SU-DHL-6 (cell line): ENCODE results near the gene MAML2.

Experiments used
- H2AFZ ChIP-seq: fragments of 200-600 bp; sonication (generic); 2 replicates; pipeline ENCODE4 v1.6.1; 2014; ENCODE audit warnings: low read depth, mild to moderate bottlenecking, moderate library complexity, mixed read lengths, antibody characterized with exemption, low read length; ENCODE audit not compliant: severe bottlenecking
- H3F3A ChIP-seq: fragments of 200-600 bp; shearing (Covaris generic); 2 replicates; pipeline ENCODE4 v1.6.0; 2016; ENCODE audit warnings: antibody characterized with exemption, mild to moderate bottlenecking; ENCODE audit not compliant: insufficient read depth
- H3K27ac ChIP-seq: fragments of 200-600 bp; sonication (generic); 2 replicates; pipeline ENCODE4 v1.5.1; 2016; ENCODE audit warnings: low read depth, mild to moderate bottlenecking, low read length, moderate library complexity, mixed read lengths
- H3K27me3 ChIP-seq: fragments of 200-600 bp; sonication (generic), shearing (Covaris generic); 2 replicates; pipeline ENCODE4 v1.6.0; 2014; ENCODE audit warnings: mild to moderate bottlenecking, low read length
- H3K36me3 ChIP-seq: fragments of 200-600 bp; sonication (generic); 2 replicates; pipeline ENCODE4 v1.6.1; 2014; ENCODE audit warnings: mild to moderate bottlenecking, low read length, mixed read lengths
- H3K4me2 ChIP-seq: fragments of 300-600, 200-600 bp; shearing (Covaris generic), sonication (generic); 2 replicates; pipeline ENCODE4 v1.6.0; 2014; ENCODE audit warnings: low read length, low read depth, mild to moderate bottlenecking; ENCODE audit not compliant: poor library complexity, severe bottlenecking
- H3K4me3 ChIP-seq: fragments of 200-600 bp; sonication (generic); 2 replicates; pipeline ENCODE4 v1.5.1; 2014; ENCODE audit warnings: antibody characterized with exemption, low read length, mild to moderate bottlenecking, mixed read lengths; ENCODE audit not compliant: insufficient read depth, poor library complexity, severe bottlenecking
- H3K79me2 ChIP-seq: fragments of 200-600 bp; sonication (generic); 2 replicates; pipeline ENCODE4 v1.6.1; 2014; ENCODE audit warnings: mild to moderate bottlenecking, low read length, moderate library complexity; ENCODE audit not compliant: insufficient read depth
- H3K9ac ChIP-seq: fragments of 200-600 bp; sonication (generic); 2 replicates; pipeline ENCODE4 v1.7.0; 2014; ENCODE audit warnings: mild to moderate bottlenecking, low read length
- H3K9me2 ChIP-seq: fragments of 200-600 bp; sonication (generic); replicated peaks from 2 replicates; pipeline ENCODE4 v1.6.1; 2014; ENCODE audit warnings: low read length; ENCODE audit not compliant: insufficient read depth
- H3K9me3 ChIP-seq: fragments of 200-600 bp; sonication (generic); 2 replicates; pipeline ENCODE4 v1.6.1; 2014; ENCODE audit warnings: low read length, mixed read lengths; ENCODE audit not compliant: insufficient read depth
- H4K20me1 ChIP-seq: fragments of 200-600 bp; sonication (generic); 2 replicates; pipeline ENCODE4 v1.6.1; 2014; ENCODE audit warnings: low read depth, mild to moderate bottlenecking, antibody characterized with exemption, low read length, moderate library complexity, mixed read lengths
- CTCF ChIP-seq: fragments of 200-600 bp; sonication (generic); IDR thresholded peaks from one replicate; pipeline ENCODE4 v1.5.1; 2017; ENCODE audit warnings: antibody characterized with exemption, mild to moderate bottlenecking, low read length, moderate library complexity; ENCODE audit not compliant: insufficient read depth, poor library complexity, severe bottlenecking
- EZH2phosphoT487 ChIP-seq: fragments of 200-600 bp; sonication (generic), shearing (Covaris generic); conservative IDR thresholded peaks from 2 replicates; pipeline ENCODE4 v1.6.1; 2018; ENCODE audit warnings: mild to moderate bottlenecking, antibody characterized with exemption, low read length, moderate library complexity, mixed read lengths

Gene MAML2

GRCh38 chr11:96180341-96180740 lies 162.7 kb downstream of the MAML2 start:
- Histone ChIP-seq H3K27me3 (no peaks in the 10 kb centered on the region), H3K79me2 (no peaks in the 10 kb centered on the region), H3K27ac (no peak overlapping the region), H3K4me2 (no peak overlapping the region), H4K20me1 (no peaks in the 10 kb centered on the region), H3K9me2 (no peaks in the 10 kb centered on the region), H3K36me3 (no peaks in the 10 kb centered on the region), H3K9me3 (no peaks in the 10 kb centered on the region), H3F3A (0 out of 2 replicates have a peak, but pooled peaks cover 3% of the 10 kb centered on the region), H3K4me3 (no peak overlapping the region), H3K9ac (no peak overlapping the region), H2AFZ (no peak overlapping the region)
- TF ChIP-seq EZH2phosphoT487: no peak

GRCh38 chr11:96179905-96180304 lies 163.1 kb downstream of the MAML2 start:
- H3K9me2 ChIP-seq: no peaks in the 10 kb centered on the region
- no peaks in the 10 kb centered on the region for H3K36me3 ChIP-seq
- H4K20me1 ChIP-seq: no peaks in the 10 kb centered on the region
- H3K79me2 ChIP-seq: no peaks in the 10 kb centered on the region
- H3K27ac ChIP-seq: no peak overlapping the region
- H3K4me2 ChIP-seq: no peak overlapping the region
- H3K9me3 ChIP-seq: no peaks in the 10 kb centered on the region
- H3K4me3 ChIP-seq: no peak overlapping the region
- no peak overlapping the region for H2AFZ ChIP-seq
- no peak overlapping the region for H3K9ac ChIP-seq
- no peaks in the 10 kb centered on the region for H3K27me3 ChIP-seq
- TF ChIP-seq CTCF (no peak), EZH2phosphoT487 (no peak)
- no peaks in the 10 kb centered on the region for H3F3A ChIP-seq

GRCh38 chr11:96178887-96179279 lies 164.1 kb downstream of the MAML2 start:
- H3K9me3 ChIP-seq: no peaks in the 10 kb centered on the region
- no peaks in the 10 kb centered on the region for H3K36me3 ChIP-seq
- H2AFZ ChIP-seq: no peak overlapping the region
- no peak overlapping the region for H3K9ac ChIP-seq
- no peak overlapping the region for H3K4me2 ChIP-seq
- no peaks in the 10 kb centered on the region for H3F3A ChIP-seq
- TF ChIP-seq CTCF (no peak), EZH2phosphoT487 (no peak)
- H3K27ac ChIP-seq: no peak overlapping the region
- no peaks in the 10 kb centered on the region for H3K9me2 ChIP-seq
- no peaks in the 10 kb centered on the region for H3K27me3 ChIP-seq
- H3K79me2 ChIP-seq: no peaks in the 10 kb centered on the region
- H4K20me1 ChIP-seq: no peaks in the 10 kb centered on the region
- no peak overlapping the region for H3K4me3 ChIP-seq

GRCh38 chr11:96178049-96178886 lies 164.7 kb downstream of the MAML2 start:
- no peak for TF ChIP-seq EZH2phosphoT487
- TF ChIP-seq CTCF: no peak
- no peak overlapping the region for H3K27ac ChIP-seq
- no peaks in the 10 kb centered on the region for H3K79me2 ChIP-seq
- H3K4me2 ChIP-seq: no peak overlapping the region
- no peaks in the 10 kb centered on the region for H3K27me3 ChIP-seq
- H3K9me3 ChIP-seq: no peaks in the 10 kb centered on the region
- H3K9me2 ChIP-seq: no peaks in the 10 kb centered on the region
- H4K20me1 ChIP-seq: no peaks in the 10 kb centered on the region
- no peaks in the 10 kb centered on the region for H3K36me3 ChIP-seq
- H2AFZ ChIP-seq: no peak overlapping the region
- no peaks in the 10 kb centered on the region for H3F3A ChIP-seq
- H3K9ac ChIP-seq: no peak overlapping the region
- H3K4me3 ChIP-seq: no peak overlapping the region
